HG03520 (cell line): ENCODE measurements around the gene LHX3.

Experiments
- ATAC-seq: cut with Tn5 transposase; IDR thresholded peaks from one replicate; pipeline ENCODE4 v1.9.1; 2021; ENCODE audit warnings: mild to moderate bottlenecking, moderate library complexity; ENCODE audit not compliant: unreplicated experiment

LHX3 gene

DNA sequence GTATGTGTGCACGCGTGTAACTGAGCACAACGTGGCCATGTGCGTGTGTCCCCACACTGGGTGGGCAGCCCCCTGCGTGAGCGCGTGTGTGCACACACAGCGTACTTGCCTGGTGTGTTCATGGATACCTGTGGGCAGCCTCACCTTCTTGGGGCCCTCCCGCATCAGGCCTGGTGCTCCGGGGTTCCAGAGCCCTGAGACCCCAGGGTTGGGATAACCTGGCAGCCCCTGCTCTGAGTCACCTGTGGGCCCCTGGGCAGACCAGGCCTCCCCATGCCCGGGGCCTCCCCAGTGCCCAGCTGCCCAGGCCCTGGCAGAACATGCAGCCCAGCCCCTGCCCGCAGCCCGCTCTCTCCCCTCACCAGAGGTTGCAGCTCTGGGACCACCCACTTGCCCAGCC is 25.2 kb downstream of the LHX3 start:
- ATAC-seq = no peak

DNA sequence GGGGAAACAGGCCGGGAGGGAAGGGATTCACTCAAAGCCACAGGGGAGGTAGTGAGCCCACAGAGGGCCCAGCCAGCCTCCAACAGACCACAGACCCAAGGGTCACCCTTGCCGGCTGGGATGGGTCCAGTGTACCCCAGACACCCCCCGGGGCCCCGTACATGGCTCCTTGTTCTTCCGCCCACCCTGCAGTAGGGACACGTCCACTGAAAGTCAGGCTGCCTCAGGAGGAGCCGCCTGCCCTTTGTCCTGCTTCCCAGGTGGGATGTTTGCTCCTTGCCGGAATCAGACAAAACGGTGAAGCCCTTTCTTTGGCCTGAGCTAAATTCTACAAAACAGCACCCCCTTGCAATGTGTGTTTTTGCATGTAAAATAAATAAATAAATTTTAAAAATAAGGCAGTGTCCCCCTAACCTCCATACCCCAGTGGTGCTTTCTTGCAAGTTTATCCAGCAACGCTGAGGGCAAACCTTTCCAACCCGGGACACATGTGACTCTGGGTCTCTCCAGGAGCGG is 25.8 kb downstream of the LHX3 start:
- ATAC-seq = no peak

DNA sequence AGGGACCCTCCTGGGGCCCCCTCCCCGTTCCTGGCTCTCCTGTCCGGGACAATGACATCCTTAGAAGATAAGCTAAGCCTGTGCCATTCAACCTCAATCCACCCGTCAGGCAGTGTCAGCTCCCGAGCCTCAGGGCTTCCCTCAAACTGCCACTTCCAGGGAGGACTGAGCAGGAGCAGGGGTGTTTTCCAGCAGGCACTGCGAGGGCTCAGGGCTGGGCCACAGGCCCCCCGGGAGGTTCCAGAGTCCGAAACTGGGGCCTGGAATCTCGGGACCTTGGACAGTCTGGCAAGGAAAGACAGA is 26.2 kb downstream of the LHX3 start:
- no peak for ATAC-seq

DNA sequence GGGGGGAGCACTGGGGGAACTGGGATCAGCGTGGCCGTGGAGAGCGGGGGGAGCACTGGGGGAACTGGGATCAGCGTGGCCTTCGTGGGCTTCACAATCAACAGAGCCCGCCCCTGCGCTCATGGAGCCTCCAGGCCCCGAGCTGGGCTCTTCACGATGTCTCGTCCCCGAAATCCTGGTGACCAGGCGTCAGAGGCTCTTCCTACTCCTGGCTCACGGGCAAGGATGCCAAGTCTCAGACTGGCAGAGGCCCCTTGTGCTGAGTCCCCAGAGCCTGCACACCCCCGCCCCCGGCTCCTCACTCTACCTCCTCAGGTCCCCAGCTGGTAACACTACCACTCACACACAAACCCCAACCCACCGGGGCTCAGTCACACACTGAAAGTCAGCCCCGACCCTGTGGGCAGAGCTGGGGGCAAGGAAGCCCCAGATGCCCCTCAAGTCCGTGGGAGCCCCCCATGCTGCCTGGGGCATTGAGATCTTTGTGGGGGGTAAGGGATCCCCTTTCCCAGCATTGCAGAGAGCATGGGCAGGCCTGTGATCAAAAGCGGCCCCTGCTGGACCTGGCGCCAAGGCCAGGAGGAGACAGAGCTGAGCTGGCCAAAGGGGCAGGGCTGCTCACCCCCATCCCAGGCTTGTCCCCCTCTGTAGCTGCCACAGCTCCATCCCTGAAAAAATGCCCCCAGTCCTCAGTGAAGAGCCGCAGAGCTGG is 26.7 kb downstream of the LHX3 start:
- no peak for ATAC-seq

DNA sequence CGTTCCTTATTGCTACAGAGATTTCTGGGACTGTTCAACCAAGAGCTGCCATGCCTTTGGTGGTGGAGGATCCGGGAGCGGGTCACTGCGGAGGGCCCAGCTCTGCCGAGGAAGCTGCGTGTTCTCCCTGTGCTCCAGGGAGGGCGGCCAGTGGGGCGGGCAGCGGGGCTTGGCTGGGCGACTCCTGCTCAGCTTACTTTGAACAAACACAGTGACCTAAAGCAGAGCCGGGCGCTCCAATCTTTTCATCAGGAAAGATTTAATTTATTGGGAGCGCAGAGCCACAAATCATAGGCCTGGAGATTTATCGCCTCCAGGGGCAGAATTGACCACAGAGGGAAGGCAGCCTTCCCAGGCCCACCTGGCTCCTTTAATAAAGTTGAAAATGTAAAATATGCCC is 27.7 kb downstream of the LHX3 start:
- no peak for ATAC-seq

DNA sequence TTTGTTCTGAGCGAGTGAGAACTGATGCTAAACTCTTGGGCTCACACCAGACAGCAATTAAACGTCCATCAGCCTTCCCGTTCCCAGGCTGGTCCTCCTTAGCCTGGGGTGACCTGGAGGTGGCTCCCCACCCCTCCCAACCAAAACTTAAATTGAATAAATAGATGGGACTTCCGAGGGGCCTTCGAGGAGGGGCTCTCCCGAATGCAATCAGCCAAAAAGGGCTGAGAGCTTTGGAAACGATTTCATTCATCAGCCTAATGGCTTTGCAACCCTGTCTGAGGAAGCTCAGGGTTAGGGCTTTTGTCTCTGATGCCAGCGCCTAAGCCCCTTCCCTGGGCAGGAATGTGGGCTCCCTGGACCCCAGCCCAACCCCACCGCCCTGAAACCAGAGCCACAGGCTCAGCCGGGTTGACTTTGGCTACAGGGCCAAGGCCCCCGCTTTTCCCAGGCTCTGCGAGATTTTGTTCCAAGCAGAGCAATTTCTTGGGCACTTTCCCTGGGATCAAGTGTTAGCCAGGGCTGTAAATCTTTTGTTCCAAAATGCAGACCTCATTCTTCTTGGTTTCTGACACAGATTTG is 29.2 kb downstream of the LHX3 start:
- no peak for ATAC-seq

DNA sequence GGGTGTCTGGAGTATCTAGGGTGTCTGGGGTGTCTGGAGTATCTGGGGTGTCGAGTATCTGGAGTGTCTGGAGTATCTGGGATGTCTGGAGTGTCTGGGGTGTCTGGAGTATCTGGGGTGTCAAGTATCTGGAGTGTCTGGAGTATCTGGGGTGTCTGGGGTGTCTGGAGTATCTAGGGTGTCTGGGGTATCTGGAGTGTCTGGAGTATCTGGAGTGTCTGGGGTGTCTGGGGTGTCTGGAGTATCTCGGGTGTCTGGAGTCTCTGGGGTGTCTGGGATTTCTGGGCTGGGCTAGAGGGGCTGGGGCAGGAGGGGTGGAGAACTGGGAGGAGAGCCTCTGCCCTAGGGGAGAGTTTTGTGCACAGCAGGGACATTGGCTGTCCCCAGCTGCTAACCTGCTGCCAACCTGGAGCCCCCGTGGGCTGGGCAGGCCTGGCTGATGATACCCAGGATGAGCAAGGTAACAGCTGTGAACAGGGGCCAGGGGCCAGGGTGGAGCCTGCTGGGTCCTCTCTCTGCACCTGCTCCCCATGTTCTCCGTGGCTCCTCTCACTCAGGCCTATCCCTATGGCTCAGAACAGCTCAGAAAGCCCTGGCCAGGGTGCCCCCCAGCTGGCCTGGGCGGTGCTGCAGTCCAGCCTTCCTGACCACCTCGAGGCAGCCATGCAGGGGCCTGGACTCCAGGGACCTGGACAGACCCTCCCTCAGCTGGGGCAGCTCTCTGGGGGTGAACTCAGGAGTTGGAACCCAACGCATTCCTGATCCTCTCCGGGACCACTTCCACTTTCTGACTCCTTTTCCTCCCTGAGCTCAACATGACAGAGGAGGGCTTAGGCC is 29.9 kb downstream of the LHX3 start:
- no peak for ATAC-seq

DNA sequence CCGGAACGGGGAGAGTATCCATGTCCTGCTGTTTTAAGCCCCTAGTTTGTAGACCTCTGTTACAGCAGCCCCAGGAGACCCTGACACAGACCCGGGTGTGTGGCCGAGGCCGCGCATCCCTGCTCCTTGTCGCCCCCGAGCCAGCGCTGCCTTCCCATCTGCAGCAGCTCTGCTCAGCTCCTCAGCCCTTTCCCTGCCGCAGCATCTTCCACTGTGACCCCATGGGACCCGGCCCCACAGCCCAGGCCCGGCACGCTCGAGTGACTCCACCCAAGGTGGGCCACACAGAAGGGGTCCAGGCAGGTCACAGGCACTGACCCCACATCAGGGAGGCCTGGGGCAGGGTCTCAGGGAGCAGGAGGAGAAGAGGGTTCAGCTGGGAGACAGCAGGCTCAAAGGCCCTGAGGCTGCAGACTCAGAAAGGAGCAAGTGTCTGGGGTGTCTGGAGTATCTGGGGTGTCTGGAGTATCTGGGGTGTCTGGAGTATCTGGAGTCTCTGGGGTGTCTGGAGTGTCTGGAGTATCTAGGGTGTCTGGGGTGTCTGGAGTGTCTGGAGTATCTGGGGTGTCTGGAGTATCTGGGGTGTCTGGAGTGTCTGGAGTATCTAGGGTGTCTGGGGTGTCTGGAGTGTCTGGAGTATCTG is 31.2 kb downstream of the LHX3 start:
- no peak for ATAC-seq

DNA sequence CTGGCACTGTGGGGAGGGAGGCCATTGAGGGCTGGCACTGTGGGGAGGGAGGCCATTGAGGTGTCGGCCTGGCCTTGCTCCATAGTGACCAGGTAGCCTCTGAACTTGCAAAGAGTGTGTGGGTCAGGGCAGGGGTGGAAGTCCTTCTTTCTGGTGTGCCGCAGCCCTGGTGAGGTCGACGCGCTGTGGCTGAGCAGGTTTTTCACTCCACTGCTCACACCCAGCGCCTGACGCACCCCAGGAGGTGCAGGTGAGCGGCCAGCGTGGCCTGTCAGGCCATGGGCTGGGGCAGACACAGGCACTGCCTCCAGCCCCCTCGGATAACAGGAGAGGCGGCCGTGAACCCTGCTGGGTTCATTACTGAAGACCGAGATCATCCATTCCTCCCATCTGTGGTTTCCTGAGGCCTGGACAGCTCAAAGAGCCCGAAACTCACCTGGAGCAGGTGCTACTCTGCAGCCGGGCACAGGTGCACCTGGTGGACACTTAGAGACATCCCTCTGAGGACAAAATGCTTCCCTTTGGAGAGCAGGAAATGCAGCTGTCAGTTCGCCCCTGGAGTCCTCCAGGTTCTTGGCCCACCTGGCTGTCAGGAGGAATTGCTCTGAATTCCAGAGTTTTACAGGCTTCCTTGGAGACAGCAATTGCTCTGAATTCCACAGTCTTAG is 32.4 kb downstream of the LHX3 start:
- no peak for ATAC-seq

DNA sequence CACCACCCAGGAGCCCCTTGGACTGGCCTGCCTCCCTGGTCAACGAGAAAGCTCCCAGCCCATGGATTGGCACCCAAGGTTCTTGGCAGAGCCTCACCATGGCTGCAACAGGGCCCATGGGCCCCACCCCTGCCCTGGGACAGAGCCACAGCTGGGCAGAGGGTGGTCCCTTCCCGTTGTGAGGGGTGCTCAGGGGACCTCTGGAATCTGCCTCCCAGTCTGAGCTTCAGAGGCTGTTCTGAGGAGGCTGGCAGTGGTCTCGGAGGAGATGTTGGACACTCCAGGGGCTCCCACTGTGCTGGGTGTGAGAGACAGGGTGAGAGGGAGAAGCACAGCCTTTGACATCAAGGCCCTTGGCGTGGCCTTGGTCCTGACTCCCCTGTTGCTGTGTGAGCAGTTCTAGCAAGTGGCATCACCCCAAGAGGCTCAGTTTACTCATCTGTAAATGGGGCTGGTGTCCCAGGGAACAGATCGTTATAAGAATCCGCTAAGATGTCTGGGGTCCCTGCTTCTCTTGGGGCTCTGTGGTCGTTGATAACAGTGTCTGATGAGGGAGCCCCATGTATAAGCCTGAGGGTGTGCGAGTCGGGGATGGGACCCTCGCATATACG is 33.0 kb downstream of the LHX3 start:
- no peak for ATAC-seq

DNA sequence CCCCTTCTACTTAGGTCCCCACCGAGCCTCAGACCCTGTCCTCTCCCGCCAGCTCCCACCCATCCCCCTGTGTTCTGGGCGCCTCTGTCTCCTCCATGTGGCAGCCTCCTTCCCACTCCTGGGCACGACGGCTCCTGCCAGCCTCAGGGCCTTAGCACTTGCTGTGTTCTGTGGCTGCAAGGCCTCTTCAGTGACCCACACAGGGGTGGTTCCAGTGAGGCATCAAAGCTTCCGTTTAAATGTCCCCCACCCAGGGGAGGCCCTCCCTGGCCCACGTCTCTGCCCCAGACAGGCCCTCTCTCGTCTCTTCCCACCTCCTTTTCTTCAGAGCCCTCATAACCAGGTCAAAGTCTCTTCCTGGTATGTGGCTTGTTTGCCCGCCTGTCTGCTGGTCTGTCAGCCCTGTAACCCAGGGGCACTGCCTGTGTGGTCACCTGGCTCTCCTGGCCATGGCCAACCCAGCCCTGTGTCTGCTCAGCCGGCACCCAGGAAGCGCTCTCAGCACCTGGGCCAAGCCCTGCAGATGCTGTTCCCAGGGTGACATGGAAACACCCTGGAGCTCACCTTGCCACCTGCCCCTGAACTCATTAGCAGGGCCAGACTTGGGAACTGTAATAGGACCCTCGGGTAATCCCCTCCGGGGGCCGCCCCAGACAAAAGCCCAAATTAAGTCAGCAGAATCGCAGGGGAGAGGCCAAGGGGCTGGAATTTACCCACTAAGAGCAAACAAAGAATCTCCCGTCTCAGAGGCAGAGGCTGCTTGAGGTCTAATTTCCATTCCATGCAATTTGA is 33.7 kb downstream of the LHX3 start:
- no peak for ATAC-seq

DNA sequence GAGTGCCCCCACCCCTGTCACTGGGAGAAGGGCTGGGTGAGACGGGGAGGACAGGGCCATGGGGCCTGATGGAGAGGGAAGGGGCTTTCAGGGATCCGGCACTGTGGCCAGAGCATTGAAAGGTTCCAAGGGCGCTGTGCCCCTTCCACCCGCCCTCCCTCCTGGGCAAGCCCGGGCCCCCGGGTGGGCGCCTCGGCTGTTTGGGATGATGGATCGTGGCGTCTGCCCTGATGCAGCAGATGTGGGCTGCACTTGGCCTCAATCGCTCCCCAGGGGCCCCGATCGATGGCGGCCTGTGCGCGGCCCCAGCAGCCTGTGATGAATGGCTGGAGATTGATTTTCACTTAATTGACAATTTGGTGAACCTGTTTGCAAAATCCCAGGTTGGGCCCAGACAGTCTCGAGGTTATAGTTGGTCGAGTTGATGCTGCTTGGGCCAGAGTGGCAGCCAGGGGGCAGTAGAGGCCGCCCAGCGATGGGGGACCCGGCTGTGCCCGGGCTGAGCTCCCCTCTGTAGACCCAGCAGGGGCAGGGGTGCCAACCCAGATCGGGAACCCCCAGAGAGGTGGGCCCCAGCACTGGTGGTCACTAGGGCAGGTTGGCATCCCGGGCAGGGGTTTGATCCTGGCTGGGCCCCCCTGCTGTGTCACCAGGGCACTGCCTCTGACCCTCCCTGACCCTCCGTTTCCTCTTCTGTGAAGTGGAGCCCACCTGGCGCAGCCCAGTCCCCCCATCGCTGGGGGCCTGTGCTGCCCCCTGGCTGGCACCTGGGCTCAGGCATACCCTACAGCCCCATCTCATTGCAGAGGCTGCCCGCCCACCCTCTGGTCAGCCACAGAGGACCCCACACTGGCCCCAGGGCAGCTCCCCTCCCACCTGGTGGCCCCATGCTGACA is 34.7 kb downstream of the LHX3 start:
- no peak for ATAC-seq

DNA sequence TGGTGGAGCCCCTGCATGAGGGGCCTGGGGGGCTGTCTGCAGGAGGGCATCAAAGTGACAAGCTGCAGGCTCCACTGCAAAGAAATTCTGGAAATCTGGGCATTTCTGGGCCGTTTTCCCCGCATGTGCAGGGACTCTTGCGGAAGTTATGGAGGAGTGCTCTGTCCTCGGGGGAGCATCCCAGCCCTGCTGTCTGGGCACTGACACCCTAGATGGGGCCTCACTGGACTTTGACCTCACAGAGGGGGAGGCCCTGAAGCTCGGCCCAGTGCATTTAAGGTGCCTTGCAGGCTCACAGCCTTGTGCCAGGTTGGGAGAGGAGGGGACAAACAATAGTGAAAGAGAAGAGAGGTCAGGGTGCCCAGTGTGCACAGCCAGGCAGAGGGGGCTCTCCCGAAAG is 35.4 kb downstream of the LHX3 start:
- ATAC-seq = no peak

DNA sequence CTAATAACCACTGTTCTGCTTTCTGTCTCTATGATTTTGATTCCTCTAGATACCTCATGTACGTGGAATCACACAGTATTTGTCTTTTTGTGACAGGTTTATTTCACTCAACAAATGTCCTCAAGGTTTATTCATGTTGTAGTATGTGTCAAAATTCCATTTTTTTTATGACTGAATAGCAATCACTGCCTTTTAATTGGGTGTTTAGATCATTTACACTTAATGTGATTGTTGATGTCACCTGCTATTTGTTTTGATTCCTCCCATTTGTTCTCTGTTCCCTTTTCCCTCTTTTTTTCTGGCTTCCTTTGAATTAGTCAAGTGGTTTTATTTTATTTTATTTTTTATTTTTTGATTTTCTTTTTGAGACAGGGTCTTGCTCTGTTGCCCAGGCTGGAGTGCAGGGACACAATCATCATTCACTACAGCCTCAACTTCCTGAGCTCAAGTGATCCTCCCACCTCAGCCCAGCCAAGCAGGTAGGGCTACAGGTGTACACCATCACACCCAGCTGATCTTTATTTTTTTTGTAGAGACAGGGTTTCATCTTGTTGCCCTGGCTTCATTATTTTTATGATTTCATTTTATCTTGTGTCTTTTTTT is 41.6 kb downstream of the LHX3 start:
- ATAC-seq = no peak

DNA sequence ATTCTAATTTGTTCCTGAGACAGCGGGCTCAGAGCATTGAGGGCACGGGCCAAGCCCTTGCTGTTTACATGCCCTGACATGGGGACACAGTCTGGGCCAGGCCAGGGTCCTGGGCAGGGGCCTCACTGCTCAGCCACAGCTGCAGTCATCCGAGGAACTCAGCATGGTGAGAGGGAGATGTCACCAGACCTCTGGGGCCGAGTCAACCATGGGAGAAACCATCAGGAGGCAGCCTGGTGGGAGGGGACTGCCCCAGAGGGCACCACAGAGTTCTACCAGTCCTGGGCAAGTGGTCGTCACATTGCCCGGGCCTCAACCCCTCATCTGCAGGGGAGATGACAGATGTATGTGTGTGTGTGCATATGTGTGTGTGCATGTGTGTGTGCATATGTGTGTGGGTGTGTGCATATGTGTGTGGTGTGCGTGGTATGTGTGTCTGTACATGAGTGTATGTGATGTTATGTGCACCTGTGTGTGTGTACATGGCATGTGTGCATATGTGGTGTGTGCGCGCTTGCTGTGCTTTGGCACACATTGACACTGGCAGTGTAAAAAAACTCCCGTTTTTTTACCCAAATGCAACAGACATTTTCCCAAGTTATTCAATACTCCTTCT is 43.8 kb downstream of the LHX3 start:
- no peak for ATAC-seq

DNA sequence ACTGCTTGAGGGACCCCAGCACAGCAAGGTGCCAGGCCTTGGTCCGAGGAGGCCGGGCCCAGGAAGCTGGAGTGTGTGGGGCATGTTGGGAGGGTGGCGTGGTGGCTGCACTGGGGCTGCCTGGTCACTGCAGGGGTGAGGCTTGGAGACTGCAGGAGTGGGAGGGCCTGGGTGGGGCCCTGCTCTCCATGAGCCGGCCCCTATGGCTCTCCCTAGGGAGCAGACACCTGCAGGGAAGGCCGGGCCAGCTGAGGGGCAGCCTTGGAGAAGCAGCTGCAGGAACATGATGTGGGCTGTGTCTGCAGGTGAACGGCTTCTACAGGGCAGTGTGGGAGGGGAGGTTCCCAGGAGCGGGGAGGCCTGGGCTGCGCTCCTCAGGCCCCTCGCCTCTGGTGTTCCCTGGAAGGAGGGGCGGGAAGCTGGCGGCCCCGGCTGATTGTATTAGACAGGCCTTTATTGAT is 44.5 kb downstream of the LHX3 start:
- no peak for ATAC-seq

DNA sequence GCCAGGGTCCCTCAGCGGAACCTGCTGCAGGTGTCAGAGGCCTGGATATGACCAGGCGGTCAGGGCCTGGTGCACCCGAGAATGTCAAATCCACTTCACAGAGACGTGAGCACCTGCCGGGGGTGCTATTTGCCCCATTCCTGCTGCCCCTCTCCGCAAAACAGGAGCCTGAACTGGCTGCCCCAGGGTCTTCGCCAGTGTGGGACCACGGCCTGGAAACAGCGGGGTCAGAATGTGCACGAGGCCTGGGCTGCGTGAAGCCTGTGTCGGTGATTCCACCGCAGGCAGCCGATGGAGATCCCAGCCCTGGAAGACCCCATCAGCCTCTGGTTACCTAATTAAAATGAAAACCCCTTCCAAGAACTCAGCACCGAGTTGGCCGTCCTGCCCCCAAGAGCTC is 45.1 kb downstream of the LHX3 start:
- no peak for ATAC-seq
